ENCODE measurements around the gene BNC2. TPM values are rescaled to one million over a fixed set of nuclear protein-coding genes. Genes with fewer than 3 reads are reported as not detected.

BNC2 gene
- total and polyA plus RNA-seq, 4 experiments from 2014 or later: not detected

DNA sequence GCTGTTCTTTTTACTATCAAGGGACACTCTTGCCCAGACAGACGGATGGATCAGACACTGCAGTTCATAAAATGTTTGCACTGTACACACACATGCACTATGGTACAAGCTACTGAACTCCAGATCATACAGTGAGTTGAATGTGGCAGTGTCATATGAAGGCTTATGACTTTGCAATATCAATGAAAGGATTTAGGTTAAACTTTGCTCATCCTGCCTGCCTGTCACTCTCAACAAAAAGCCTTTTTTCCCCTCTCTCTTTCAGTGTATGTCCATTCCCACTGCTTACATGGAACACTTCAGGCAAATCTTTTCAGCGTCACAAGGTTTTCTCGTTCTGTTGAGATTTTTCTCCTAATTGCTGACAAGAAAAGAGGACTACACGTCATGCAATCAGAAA, 97.4 kb downstream of the BNC2 start:
- no peak overlapping the region for H3K27ac ChIP-seq (ENCODE audit: low read depth, low read length)

DNA sequence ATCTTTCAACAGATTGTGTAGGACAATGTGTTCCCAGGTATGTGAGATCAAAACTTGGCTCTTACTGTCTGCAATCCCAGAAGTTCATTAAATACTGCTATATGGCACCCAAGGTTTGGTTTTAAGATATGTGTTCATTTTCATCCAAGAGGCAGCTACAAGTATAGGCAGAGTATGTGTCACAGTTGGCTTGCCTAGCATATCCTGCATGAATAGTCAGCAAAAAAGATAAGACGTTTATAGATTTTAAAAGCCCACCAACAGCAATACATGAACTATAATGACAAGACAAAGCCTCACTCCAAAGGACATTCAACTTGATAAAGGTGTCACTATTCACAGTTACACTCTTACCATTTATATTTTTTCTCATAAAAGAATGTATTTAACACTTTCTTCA, 99.1 kb downstream of the BNC2 start:
- Mint-ChIP-seq H3K4me1 (no peaks in the 10 kb centered on the region), H3K4me3 (no peak overlapping the region), H3K27me3 (no peaks in the 10 kb centered on the region), H3K9me3 (peaks cover 0 to 13% (median under 1%) of the 10 kb centered on the region in 8 donors), H3K27ac (no peak overlapping the region), H3K36me3 (no peaks in the 10 kb centered on the region)
- ChIA-PET CTCF (ENCODE audit: partially characterized antibody) (no interaction called here), POLR2A (ENCODE audit: partially characterized antibody) (no interaction called here)
- Histone ChIP-seq H3K4me1 (ENCODE audit: insufficient read depth, low read length) (no peaks in the 10 kb centered on the region), H3K36me3 (ENCODE audit: insufficient read depth, low read length) (no peaks in the 10 kb centered on the region), H3K27ac (ENCODE audit: low read depth, low read length) (no peak overlapping the region), H3K27me3 (ENCODE audit: insufficient read depth, low read length) (no peaks in the 10 kb centered on the region), H3K9me3 (ENCODE audit: control insufficient read depth in 1 of 2, low read length in 2 of 2) (no peaks in the 10 kb centered on the region), H3K4me3 (ENCODE audit: low read length in 2 of 2) (no peak overlapping the region)
- no peak for DNase-seq
- intact Hi-C loops (cut with micrococcal nuclease): no loop called here

More for the DNA sequence above, 97.4 kb downstream of the BNC2 start:
- no peak overlapping the region for H3K4me3 ChIP-seq (ENCODE audit: low read length in 2 of 2)
- ChIA-PET POLR2A (ENCODE audit: partially characterized antibody) (no interaction called here), CTCF (ENCODE audit: partially characterized antibody) (no interaction called here)
- H3K36me3 ChIP-seq (ENCODE audit: insufficient read depth, low read length): no peaks in the 10 kb centered on the region
- Mint-ChIP-seq H3K9me3 (peaks cover 0 to 15% (median 4%) of the 10 kb centered on the region in 8 donors), H3K4me1 (no peaks in the 10 kb centered on the region), H3K27me3 (no peaks in the 10 kb centered on the region), H3K4me3 (no peak overlapping the region), H3K27ac (no peak overlapping the region), H3K36me3 (no peaks in the 10 kb centered on the region)
- no peak for DNase-seq
- intact Hi-C loops (cut with micrococcal nuclease): no loop called here
- H3K27me3 ChIP-seq (ENCODE audit: insufficient read depth, low read length): no peaks in the 10 kb centered on the region
- no peaks in the 10 kb centered on the region for H3K4me1 ChIP-seq (ENCODE audit: insufficient read depth, low read length)
- H3K9me3 ChIP-seq (ENCODE audit: control insufficient read depth in 1 of 2, low read length in 2 of 2): no peaks in the 10 kb centered on the region

GRCh38 chr9:16769291-16769690, 101.2 kb downstream of the BNC2 start:
- no peak for DNase-seq
- H3K9me3 Mint-ChIP-seq: peaks cover 0 to 17% (median under 1%) of the 10 kb centered on the region in 8 donors
- Histone ChIP-seq H3K27me3 (ENCODE audit: insufficient read depth, low read length) (no peaks in the 10 kb centered on the region), H3K27ac (ENCODE audit: low read depth, low read length) (no peak overlapping the region), H3K36me3 (ENCODE audit: insufficient read depth, low read length) (no peaks in the 10 kb centered on the region), H3K4me3 (ENCODE audit: low read length in 2 of 2) (no peak overlapping the region), H3K9me3 (ENCODE audit: control insufficient read depth in 1 of 2, low read length in 2 of 2) (no peaks in the 10 kb centered on the region), H3K4me1 (ENCODE audit: insufficient read depth, low read length) (no peaks in the 10 kb centered on the region)
- no peaks in the 10 kb centered on the region for H3K4me1 Mint-ChIP-seq
- H3K36me3 Mint-ChIP-seq: no peaks in the 10 kb centered on the region
- intact Hi-C loops (cut with micrococcal nuclease): no loop called here
- no peak overlapping the region for H3K4me3 Mint-ChIP-seq
- POLR2A ChIA-PET (ENCODE audit: partially characterized antibody): no interaction called here
- CTCF ChIA-PET (ENCODE audit: partially characterized antibody): no interaction called here
- H3K27ac Mint-ChIP-seq: no peak overlapping the region
- no peaks in the 10 kb centered on the region for H3K27me3 Mint-ChIP-seq

- no peak overlapping the region for H3K4me3 Mint-ChIP-seq
- intact Hi-C loops (cut with micrococcal nuclease): no loop called here
- POLR2A ChIA-PET (ENCODE audit: partially characterized antibody): no interaction called here
Observed at GRCh38 chr9:16768816-16769215, 101.7 kb downstream of the BNC2 start.

DNA sequence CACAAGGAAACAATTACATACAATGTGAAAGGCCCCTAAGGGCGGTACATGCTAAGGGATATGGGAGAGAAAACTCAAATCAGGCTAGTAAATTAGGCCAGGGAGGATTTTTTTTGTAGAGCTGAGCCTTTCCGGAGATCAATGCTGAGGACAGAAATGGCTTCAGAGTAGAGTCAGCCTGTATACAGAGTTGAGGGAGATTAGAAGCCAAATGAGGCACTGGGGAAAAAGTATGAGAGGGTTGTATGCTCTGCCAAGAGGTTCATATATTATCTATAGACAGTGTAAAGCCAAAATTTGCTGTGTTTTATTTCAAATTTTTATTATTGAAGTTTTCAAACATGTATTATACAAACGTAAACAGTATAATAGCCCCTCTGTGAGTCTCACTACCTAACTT, 103.1 kb downstream of the BNC2 start:
- Mint-ChIP-seq H3K4me1 (no peaks in the 10 kb centered on the region), H3K27me3 (no peaks in the 10 kb centered on the region), H3K27ac (no peak overlapping the region), H3K36me3 (no peaks in the 10 kb centered on the region), H3K9me3 (peaks cover 0 to 17% (median under 1%) of the 10 kb centered on the region in 8 donors), H3K4me3 (no peak overlapping the region)
- H3K4me1 ChIP-seq (ENCODE audit: insufficient read depth, low read length): no peaks in the 10 kb centered on the region
- ChIA-PET POLR2A (ENCODE audit: partially characterized antibody) (no interaction called here), CTCF (ENCODE audit: partially characterized antibody) (no interaction called here)
- no peak overlapping the region for H3K4me3 ChIP-seq (ENCODE audit: low read length in 2 of 2)
- intact Hi-C loops (cut with micrococcal nuclease): no loop called here
- H3K27me3 ChIP-seq (ENCODE audit: insufficient read depth, low read length): no peaks in the 10 kb centered on the region
- no peaks in the 10 kb centered on the region for H3K36me3 ChIP-seq (ENCODE audit: insufficient read depth, low read length)
- no peaks in the 10 kb centered on the region for H3K9me3 ChIP-seq (ENCODE audit: control insufficient read depth in 1 of 2, low read length in 2 of 2)
- H3K27ac ChIP-seq (ENCODE audit: low read depth, low read length): no peak overlapping the region
- DNase-seq: no peak

More at GRCh38 chr9:16768816-16769215, 101.7 kb downstream of the BNC2 start:
- H3K36me3 Mint-ChIP-seq: no peaks in the 10 kb centered on the region
- H3K27ac Mint-ChIP-seq: no peak overlapping the region
- no peaks in the 10 kb centered on the region for H3K27me3 Mint-ChIP-seq
- peaks cover 0 to 17% (median under 1%) of the 10 kb centered on the region in 8 donors for H3K9me3 Mint-ChIP-seq
- Histone ChIP-seq H3K27me3 (ENCODE audit: insufficient read depth, low read length) (no peaks in the 10 kb centered on the region), H3K9me3 (ENCODE audit: control insufficient read depth in 1 of 2, low read length in 2 of 2) (no peaks in the 10 kb centered on the region), H3K4me1 (ENCODE audit: insufficient read depth, low read length) (no peaks in the 10 kb centered on the region), H3K27ac (ENCODE audit: low read depth, low read length) (no peak overlapping the region), H3K4me3 (ENCODE audit: low read length in 2 of 2) (no peak overlapping the region), H3K36me3 (ENCODE audit: insufficient read depth, low read length) (no peaks in the 10 kb centered on the region)
- no peak for DNase-seq
- CTCF ChIA-PET (ENCODE audit: partially characterized antibody): no interaction called here
- no peaks in the 10 kb centered on the region for H3K4me1 Mint-ChIP-seq

- no peaks in the 10 kb centered on the region for H3K9me3 ChIP-seq (ENCODE audit: control insufficient read depth in 1 of 2, low read length in 2 of 2)
- no peak overlapping the region for H3K4me3 ChIP-seq (ENCODE audit: low read length in 2 of 2)
- POLR2A ChIA-PET (ENCODE audit: partially characterized antibody): no interaction called here
- no peak overlapping the region for H3K27ac ChIP-seq (ENCODE audit: low read depth, low read length)
- Mint-ChIP-seq H3K4me1 (no peaks in the 10 kb centered on the region), H3K27me3 (no peaks in the 10 kb centered on the region), H3K9me3 (peaks cover 0 to 18% (median under 1%) of the 10 kb centered on the region in 8 donors), H3K27ac (no peak overlapping the region), H3K4me3 (no peak overlapping the region), H3K36me3 (no peaks in the 10 kb centered on the region)
- no peaks in the 10 kb centered on the region for H3K4me1 ChIP-seq (ENCODE audit: insufficient read depth, low read length)
- H3K36me3 ChIP-seq (ENCODE audit: insufficient read depth, low read length): no peaks in the 10 kb centered on the region
- intact Hi-C loops (cut with micrococcal nuclease): no loop called here
- DNase-seq: no peak
- CTCF ChIA-PET (ENCODE audit: partially characterized antibody): interaction anchor here (1.5 kb wide), 1 partner anchor 12 kb away, joined by 3 read pairs; no protein-coding TSS in a partner anchor
- no peaks in the 10 kb centered on the region for H3K27me3 ChIP-seq (ENCODE audit: insufficient read depth, low read length)
Observed at GRCh38 chr9:16763946-16764345, 106.5 kb downstream of the BNC2 start.

DNA sequence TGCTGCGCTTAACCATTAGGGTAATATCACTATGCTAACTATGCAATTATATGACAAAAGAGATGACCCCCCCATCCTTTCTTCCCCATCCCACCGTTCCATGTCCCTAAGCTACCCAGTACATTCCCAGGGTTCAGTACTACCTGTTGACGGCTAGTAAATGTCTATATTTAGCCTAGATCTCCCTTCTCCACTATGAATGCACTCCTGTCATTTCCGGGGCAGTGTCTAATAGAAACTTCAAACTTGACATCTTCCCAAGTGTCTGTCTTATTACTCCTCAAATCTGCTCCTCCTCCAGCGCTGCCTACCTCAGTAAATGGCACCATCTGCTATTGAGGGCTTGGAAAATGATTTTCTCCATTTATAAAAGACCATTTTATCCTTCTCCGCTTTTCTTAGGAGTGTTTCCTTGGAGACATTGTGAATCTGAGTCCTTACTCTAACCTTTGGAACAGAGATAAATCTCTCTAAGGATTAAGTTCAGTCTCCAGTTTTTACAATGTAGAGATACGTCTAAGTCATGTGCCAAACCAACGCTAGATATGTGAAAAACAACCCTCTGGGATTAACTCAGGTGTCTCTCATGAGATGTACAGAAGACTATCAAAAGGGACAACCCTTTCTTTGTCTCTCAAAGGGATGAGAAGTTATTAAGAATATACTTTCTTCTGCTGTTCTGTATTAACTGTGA, 114.9 kb downstream of the BNC2 start:
- no peaks in the 10 kb centered on the region for H3K4me1 ChIP-seq (ENCODE audit: insufficient read depth, low read length)
- Mint-ChIP-seq H3K27ac (no peak overlapping the region), H3K36me3 (no peaks in the 10 kb centered on the region), H3K9me3 (peaks cover 0 to 9% (median 5%) of the 10 kb centered on the region in 8 donors), H3K4me3 (no peak overlapping the region), H3K27me3 (no peaks in the 10 kb centered on the region), H3K4me1 (no peaks in the 10 kb centered on the region)
- no peaks in the 10 kb centered on the region for H3K36me3 ChIP-seq (ENCODE audit: insufficient read depth, low read length)
- POLR2A ChIA-PET (ENCODE audit: partially characterized antibody): no interaction called here
- H3K27me3 ChIP-seq (ENCODE audit: insufficient read depth, low read length): no peaks in the 10 kb centered on the region
- CTCF ChIA-PET (ENCODE audit: partially characterized antibody): interaction anchor here (1.7 kb wide), 1 partner anchor 10 kb away, joined by 3 read pairs; no protein-coding TSS in a partner anchor
- intact Hi-C loops (cut with micrococcal nuclease): no loop called here
- no peak overlapping the region for H3K4me3 ChIP-seq (ENCODE audit: low read length in 2 of 2)
- no peak overlapping the region for H3K27ac ChIP-seq (ENCODE audit: low read depth, low read length)
- no peak for DNase-seq
- no peaks in the 10 kb centered on the region for H3K9me3 ChIP-seq (ENCODE audit: control insufficient read depth in 1 of 2, low read length in 2 of 2)

Measured in CD4-positive, alpha-beta memory T cell (primary cell).